Inflammatory macrophage treated with lipopolysaccharide for 1 hour (primary cell): ENCODE data around the gene PGGHG.

Experiments used
- DNase-seq, 2 donors: peaks; one replicate each; pipeline ENCODE4 v3.0.0-alpha.2; 2020 to 2022

PGGHG gene

DNA sequence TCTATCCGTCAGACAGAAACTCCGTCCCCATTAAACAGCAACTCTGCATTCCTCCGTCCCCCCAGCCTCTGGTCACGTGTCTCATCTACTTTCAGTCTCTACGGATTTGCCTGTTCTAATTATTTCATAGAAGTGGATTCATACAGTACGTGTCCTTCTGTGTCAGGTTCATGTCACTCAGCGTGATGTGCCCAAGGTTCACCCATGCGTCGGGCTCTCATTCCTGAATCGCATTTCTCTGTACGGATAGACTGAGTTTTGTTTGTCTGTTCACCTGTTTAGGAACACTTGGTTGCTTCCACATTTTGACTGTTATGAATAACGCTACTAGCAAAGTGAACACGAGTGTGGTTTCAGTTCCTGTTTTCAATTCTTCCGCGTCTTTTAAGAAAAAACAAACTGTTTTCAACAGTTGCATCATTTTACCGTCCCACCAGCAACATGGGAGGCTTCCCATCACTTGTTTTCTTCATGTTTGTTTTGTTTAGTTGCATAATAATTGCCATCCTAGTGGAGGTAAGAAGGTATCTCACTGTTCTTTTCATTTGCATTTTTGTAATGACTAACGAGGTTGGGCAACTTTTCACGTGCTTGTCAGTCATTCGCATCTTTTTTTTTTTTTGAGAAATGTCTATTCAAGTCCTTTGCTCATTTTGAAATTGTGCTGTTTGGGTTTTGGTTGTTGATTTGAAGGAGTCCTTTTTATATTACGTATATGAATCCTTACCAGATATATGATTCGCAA is 19.6 kb upstream of the PGGHG start:
- peak; percentile 89 to 91 for DNase-seq

DNA sequence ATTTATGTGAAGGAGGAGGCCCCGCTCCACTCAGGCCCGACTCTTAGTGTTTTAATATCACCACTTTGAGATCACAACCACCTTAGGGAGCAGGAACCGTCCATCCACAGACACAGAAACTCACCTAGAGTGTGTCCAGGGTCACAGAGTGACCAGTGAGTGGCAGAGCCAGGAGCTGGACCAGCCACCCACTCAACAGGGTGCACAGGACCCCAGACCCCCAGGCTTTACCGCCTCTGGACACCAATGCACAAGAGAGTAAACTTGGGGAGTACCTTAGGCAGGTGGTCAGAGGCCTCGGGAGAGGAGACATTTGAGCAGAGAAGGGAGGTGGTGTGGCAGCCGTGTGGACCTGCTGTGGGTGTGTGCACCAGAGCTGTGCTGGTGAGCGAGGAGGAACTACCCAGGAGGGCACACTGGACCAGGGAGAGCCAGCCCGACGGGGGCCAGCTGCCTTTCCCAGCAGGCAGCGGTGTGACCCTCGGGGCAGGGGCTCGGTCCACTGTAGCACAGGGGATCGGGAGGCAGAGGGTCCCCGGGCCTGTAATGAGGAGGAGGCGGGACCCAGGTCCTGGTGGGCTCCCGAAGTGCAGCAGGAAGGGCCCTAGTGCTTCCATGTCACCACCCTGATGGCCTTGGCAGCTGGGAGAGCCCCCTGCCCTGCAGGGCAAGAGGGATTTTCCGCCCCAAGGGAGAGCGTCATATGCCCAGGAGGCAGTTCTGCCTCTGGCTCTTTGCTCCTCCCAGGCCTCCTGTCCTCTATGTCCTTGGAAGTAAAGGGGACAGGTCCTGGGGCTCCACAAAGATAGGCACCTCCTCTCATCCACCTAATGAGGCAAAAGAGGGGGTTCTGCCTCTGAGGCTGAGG is 18.2 kb upstream of the PGGHG start:
- no peak for DNase-seq

DNA sequence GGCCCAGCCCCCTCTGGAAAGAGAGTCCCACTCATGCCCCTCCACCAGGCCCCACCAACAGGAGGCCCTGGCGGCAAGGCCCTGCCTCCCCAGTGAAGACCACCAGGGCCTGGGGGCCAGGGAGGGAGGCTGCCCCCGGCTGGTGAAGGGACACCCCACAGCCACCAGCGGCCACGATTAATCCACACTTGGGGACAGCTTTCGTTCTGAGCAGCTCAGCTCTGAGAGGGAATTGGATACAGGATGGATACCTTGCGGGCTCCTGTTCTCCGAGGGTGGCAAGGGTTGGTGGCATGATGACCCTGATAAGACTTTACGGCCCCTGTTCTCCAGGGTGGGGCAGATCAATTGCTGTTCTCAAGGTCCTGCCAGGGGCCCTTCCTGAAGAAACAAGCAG is 17.6 kb upstream of the PGGHG start:
- no peak for DNase-seq

DNA sequence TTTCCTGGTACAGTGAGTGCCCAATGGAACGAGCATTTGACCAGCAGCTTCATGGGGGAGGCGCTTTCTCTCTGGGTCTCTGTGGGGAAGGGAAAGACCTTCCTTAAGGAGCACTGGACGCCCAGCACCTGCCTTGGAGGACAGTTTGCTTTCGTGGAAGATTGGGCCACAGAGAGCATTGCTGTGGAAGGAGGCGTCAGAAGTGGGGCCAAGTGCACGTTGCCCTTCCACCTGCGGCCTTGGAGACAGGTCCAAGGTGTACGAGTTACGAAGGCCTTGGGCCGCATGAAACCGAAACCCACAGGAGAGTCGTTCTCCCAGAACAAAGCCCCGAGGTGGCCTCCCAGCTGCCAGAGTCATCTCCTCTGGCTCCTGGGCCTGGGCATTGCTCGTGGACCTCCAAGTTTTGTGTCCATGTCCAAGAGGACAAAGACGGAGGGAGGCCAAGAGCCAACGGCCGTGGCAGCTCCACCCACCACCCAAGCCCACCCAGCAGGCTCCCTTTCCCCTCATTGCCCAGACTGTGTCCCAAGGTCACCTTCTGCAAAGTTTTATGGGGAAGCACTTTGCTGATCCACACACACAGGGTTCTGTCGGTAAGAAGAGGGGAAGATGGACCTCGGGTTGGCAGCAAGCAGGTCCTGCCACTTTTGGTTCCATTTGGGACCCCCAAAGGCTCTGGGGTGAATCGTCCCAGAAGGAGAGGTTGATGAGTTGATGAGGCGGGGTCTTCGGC is 16.6 kb upstream of the PGGHG start:
- DNase-seq = no peak

DNA sequence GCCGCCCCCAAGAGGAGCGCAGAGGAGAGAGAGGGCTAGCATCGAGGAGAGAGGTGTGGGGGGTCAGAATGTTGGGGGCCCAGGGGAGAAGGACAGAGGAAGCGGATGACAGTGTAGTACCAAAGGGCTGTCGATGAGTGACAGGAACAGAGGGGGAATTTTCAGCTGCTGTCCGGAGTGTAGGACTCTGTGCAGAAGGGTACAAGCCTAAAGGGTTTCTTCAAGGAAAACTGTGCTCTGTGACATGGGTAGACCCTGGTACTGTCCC is 16.1 kb upstream of the PGGHG start:
- DNase-seq = no peak

DNA sequence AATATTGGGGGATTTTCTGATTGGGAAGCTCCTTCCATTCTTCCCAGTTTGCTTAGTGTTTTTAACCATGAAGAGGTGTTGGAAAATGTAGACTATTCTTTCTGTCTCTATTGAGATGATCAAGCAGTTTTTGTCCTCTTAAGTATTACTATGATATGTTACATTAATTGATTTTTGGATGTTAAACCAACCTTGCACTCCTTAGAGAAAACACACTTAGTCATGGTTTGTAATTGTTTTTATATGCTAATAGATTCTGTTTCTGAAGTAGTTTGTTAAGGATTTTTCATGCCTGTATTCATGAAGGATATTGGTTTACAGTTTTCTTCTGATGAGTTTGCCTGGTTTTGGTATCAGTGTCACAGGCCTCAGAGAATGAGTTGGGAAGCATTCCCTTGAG is 12.7 kb upstream of the PGGHG start:
- DNase-seq = no peak

DNA sequence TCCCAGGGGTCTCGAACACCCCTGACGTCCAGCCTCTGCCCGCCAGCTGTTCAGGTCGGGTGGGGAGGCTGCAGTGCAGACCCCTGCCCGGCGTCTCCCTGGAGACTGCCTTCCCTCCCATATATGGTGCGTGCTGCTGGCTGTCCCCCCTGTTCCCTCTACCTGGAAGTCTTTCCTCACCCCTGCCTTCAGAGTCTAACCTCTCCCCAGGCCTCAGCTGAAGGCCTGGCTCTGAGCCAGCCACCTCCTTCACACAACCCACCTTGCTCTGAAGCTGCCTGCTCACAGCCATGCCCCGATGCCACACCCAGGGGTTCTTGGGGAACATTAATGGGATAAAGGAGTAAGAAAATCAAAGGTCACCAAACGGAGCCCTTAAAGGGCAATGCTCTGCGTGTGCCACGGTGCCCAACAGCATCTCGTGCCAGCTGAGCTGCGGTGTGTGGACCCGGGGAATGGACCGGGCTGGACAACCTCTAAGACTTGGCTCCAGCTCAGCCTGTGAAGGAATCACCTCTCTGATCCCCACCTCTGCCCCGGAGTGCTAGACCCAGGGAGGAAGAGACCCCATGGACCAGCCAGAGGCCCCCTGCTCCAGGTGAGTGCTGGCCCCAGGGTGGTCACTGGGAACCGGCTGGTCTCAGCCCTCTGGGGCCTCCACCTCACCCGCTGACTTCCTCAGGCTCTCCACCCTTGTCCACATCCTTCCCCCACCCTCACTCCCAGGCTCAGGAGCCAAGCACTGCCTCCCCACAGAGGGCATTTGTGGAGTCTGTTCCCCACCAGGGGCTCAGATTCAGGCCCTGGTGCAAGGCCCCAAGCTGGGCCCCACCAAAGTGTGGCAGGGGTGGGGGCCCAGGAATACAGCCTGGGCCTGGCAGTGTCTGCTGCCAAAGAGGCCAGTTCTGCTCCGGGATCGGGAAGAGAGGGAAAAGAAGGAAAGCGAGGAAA is 10.7 kb upstream of the PGGHG start, which contains the start of gene NLRP6:
NLRP6 (plus strand) TSS at position 407 of the 951 bp plus-strand sequence; CDS start at position 570, 163 bp downstream.
- DNase-seq = no peak

DNA sequence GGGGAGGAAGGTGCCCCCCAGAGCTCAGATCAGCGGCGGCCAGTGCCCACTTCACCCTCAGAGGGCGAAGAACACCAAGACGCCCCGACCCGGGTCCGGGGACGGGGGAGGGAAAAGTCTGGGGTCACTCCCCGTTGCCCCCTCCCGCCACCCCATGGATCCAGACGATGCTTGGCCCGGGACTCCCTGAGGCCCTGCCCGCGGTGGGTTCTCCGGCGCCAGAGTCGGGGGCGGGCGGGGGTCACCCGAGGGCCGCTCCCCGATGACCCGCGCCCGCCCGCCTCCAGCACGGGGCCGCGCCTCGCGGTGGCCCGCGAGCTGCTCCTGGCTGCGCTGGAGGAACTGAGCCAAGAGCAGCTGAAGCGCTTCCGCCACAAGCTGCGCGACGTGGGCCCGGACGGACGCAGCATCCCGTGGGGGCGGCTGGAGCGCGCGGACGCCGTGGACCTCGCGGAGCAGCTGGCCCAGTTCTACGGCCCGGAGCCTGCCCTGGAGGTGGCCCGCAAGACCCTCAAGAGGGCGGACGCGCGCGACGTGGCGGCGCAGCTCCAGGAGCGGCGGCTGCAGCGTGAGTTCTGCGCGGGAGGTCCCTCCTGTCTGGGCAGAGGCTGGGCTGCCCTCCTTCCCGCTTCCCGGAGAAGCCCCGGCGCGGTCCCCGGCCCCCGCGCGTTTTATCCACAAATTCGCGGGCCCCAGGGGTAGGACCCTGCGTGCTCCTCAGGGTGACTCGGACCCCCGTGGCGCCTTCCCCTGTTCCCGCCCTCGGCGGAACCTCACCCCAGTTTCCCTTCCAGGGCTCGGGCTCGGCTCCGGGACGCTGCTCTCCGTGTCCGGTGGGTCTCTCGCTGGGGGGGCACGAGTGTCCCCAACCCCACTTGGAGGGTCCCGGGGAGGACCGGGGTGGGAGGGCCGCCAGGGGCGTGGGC is 9.6 kb upstream of the PGGHG start:
- no peak for DNase-seq

DNA sequence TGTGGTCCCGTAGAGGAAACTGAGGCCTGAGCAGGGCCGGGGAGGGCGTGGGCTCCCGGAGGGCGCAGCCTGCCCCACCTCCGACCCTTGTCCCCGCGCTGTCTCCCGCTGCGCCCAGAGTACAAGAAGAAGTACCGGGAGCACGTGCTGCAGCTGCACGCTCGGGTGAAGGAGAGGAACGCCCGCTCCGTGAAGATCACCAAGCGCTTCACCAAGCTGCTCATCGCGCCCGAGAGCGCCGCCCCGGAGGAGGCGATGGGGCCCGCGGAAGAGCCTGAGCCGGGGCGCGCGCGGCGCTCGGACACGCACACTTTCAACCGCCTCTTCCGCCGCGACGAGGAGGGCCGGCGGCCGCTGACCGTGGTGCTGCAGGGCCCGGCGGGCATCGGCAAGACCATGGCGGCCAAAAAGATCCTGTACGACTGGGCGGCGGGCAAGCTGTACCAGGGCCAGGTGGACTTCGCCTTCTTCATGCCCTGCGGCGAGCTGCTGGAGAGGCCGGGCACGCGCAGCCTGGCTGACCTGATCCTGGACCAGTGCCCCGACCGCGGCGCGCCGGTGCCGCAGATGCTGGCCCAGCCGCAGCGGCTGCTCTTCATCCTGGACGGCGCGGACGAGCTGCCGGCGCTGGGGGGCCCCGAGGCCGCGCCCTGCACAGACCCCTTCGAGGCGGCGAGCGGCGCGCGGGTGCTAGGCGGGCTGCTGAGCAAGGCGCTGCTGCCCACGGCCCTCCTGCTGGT is 8.8 kb upstream of the PGGHG start:
- DNase-seq = no peak

DNA sequence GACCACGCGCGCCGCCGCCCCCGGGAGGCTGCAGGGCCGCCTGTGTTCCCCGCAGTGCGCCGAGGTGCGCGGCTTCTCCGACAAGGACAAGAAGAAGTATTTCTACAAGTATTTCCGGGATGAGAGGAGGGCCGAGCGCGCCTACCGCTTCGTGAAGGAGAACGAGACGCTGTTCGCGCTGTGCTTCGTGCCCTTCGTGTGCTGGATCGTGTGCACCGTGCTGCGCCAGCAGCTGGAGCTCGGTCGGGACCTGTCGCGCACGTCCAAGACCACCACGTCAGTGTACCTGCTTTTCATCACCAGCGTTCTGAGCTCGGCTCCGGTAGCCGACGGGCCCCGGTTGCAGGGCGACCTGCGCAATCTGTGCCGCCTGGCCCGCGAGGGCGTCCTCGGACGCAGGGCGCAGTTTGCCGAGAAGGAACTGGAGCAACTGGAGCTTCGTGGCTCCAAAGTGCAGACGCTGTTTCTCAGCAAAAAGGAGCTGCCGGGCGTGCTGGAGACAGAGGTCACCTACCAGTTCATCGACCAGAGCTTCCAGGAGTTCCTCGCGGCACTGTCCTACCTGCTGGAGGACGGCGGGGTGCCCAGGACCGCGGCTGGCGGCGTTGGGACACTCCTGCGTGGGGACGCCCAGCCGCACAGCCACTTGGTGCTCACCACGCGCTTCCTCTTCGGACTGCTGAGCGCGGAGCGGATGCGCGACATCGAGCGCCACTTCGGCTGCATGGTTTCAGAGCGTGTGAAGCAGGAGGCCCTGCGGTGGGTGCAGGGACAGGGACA is 8.0 kb upstream of the PGGHG start:
- no peak for DNase-seq

DNA sequence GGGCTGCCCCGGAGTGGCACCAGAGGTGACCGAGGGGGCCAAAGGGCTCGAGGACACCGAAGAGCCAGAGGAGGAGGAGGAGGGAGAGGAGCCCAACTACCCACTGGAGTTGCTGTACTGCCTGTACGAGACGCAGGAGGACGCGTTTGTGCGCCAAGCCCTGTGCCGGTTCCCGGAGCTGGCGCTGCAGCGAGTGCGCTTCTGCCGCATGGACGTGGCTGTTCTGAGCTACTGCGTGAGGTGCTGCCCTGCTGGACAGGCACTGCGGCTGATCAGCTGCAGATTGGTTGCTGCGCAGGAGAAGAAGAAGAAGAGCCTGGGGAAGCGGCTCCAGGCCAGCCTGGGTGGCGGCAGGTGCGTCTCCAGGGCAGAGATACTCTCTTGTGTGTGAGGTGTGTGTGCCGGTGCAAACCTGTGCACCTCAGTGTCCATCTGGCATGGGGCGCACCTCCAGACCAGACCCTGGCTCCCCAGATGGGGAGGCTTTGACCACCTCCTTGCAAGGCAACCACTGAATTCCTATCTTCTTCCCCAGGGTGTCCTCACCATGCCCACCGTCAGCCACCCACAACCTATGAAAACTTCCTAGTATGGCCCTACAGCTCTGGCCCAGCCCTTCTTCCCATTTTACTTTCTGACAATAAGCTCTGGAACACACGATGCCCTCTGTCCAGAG is 7.3 kb upstream of the PGGHG start:
- no peak for DNase-seq

DNA sequence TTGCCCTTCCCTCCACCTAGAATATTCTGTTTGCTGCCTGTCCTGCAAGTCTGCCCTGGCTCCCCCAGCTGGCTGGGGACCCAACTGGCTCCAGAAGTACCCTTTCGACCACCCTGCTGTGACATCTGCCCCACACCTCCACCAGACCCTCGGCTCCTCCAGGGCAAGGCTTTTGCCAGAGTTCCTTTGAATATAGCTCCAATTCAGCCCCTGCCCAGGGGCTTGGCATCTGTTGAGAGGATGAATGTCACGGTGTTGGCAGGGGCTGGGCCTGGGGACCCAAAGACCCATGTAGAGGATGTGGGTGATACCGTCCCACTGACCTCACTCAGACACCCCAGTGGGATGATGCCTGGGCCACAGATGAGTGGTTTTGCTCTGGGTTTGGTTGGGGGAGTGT is 6.8 kb upstream of the PGGHG start:
- DNase-seq = no peak

DNA sequence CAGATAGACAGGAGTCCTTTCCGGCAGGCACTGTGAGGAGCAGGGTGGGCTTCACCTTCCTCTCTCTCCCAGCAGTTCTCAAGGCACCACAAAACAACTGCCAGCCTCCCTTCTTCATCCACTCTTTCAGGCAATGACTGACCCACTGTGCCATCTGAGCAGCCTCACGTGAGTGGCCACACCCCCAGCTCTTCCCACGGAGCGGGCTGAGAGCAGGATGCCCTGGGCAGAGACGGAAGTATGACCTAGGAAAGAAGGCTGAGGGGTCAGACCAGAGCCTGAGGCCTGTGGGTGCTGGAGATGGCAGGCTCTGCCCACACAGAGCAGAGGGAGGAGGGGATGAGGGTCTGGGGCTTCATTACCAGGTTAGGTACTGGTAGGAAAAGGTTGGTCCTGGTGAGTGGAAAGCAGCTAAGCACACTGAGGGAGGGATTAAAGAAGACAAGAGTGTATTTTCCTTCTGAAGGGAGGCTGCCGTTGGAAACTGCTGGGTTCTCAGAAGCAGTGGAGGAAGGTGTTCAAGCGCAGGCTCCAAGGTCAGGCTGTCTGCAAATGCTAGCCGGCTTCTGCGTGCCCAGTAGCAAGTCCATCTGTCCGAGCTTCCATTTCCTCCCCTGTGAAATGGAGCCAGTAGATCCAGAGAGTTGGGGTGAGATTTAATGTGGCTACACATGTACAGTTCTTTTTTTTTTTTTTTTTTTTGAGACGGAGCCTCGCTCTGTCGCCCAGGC is 6.1 kb upstream of the PGGHG start:
- DNase-seq = no peak

DNA sequence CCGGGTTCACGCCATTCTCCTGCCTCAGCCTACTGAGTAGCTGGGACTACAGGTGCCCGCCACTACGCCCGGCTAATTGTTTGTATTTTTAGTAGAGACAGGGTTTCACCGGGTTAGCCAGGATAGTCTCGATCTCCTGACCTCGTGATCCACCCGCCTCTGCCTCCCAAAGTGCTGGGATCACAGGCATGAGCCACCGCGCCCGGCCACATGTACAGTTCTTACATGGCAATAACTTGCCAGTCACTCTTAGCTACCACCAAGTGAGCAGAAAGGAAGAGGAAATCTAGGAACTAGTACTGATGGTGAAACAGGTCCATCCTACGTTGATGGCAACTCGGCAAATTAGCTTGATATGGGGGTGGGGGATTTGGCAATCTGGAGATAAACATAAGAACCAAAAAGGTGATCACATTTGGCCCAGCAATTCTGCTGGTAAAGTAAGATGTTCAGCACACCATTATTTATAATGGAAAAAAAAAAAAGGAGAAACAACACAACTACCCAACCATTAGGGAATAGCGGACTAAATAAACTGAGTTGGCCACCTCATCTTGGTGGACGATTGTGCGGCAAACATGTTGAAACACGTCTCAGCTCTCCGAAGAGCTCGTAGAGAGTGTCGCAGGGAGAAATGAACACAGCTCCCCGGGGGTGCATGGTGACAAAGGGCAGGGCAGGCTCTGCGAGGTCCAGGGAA is 5.4 kb upstream of the PGGHG start:
- DNase-seq = no peak

DNA sequence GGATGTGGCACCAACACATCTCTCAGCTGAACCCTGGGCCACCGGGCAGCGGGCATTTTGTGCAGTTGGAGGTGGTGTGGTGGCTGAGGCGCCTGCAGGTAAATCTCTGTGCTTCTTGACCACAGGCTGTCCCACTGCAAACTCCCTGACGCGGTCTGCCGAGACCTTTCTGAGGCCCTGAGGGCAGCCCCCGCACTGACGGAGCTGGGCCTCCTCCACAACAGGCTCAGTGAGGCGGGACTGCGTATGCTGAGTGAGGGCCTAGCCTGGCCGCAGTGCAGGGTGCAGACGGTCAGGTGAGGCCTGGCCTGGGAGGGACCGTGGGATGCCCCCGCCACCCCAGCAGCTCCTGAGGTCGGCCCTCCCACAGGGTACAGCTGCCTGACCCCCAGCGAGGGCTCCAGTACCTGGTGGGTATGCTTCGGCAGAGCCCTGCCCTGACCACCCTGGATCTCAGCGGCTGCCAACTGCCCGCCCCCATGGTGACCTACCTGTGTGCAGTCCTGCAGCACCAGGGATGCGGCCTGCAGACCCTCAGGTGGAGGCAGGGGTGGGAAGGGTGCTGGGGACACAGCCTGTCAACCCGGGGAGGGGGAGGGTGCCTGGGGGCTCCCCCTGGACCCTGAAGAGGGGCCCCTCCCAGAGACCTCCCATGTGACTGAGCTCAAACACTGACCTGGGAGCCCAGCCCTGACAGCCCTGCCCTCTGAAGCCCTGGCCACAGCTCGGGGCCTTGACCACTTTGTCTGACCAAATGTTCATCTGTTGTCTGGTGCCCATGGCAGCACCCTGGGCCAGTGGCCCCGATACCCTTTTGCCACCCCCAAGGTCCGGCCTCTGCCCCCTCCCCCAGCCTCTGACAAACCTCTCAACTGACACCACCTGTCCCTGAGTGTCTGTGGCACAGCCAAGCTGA is 4.6 kb upstream of the PGGHG start:
- DNase-seq = no peak

DNA sequence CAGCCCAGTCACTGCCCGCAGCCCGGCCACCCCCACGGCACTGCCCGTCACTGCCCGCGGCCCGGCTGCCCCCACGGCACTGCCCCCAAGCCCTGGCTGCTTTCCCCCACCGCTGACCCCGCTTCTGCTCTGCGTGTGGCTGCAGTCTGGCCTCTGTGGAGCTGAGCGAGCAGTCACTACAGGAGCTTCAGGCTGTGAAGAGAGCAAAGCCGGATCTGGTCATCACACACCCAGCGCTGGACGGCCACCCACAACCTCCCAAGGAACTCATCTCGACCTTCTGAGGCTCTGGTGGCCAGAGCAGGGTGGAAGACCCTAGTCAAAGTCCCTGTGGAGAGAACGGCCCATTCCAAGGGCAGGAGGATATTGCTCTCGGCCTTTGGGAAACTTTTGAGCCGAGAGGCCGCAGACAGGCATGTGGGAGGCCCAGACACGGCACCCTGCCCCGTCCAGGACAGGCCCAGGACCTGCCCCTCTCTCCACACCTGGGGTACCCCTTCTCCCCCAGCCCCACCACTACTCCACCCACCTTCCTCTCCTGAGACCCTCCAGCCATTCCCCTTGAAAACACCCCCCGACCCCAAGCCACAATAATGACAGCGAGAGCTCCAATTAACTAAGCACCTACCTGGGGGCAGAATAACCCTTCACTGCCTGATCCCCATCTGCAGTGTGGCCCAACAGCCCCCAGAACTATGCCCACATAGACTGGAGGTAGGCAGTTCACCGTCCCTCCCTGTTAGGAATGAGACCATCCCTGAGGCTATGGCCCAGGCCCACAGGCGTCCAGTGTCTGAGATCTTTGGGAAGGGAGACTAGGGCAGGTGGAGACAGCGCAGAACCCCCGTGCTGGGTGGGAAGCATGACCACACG is 3.7 kb upstream of the PGGHG start:
- no peak for DNase-seq
